Lower leg skin (tissue), 4 donors: Measurements from ENCODE around the gene EBF3. TPM values are rescaled to one million over a fixed set of nuclear protein-coding genes. Genes with fewer than 3 reads are reported as not detected.

Experiments used
- DNase-seq, 2 donors: peaks; one replicate each; pipeline ENCODE4 v3.0.0-alpha.2; 2019; ENCODE audit warnings: low spot score in 2 of 2
- H3K4me3 ChIP-seq: fragments of 200-600 bp; sonication (generic); 2 replicates; pipeline ENCODE4 v1.5.1; 2017; ENCODE audit warnings: mild to moderate bottlenecking, low read depth; ENCODE audit not compliant: poor library complexity, severe bottlenecking
- POLR2A ChIP-seq, 2 donors: fragments of 450-650 bp; IDR thresholded peaks; one replicate each; pipeline ENCODE4 v1.6.1; 2016 to 2017; ENCODE audit warnings: antibody characterized with exemption in 2 of 2, mild to moderate bottlenecking in 1 of 2, moderate library complexity in 1 of 2
- WGBS, 2 donors: methylation state at CpG; one replicate each; pipeline ENCODE4 v1.1.5; 2018; 5-methylcytosine and 5-hydroxymethylcytosine counted together
- intact Hi-C: fragments of 100-400 bp; cut with DNase I; formaldehyde crosslinking; loops from one replicate; pipeline ENCODE4 v1.15.0; 2023; ENCODE audit warnings: low total_unique reads
- total RNA-seq, 4 donors: library from RNA; depleted of rRNA; stranded (reverse); fragments of >200 nt; gene quantifications; one replicate each; pipeline ENCODE4 v1.1.0, GENCODE V29; 2016
- TF ChIP-seq, protein P1 (sequence below), 3 donors: fragments of 450-650 bp; IDR thresholded peaks; one replicate each; pipeline ENCODE4 v1.5.1; 2016; ENCODE audit warnings: antibody characterized with exemption in 3 of 3, mild to moderate bottlenecking in 3 of 3, moderate library complexity in 2 of 3

EBF3 gene
- total RNA-seq, 4 donors from 2014 or later = 0.80 to 8.5 (median 2.4) TPM

- no peak overlapping the region for H3K4me3 ChIP-seq
- TF ChIP-seq POLR2A (IDR thresholded peaks at IDR 0.05) = no peak
- TF ChIP-seq, protein P1, sequence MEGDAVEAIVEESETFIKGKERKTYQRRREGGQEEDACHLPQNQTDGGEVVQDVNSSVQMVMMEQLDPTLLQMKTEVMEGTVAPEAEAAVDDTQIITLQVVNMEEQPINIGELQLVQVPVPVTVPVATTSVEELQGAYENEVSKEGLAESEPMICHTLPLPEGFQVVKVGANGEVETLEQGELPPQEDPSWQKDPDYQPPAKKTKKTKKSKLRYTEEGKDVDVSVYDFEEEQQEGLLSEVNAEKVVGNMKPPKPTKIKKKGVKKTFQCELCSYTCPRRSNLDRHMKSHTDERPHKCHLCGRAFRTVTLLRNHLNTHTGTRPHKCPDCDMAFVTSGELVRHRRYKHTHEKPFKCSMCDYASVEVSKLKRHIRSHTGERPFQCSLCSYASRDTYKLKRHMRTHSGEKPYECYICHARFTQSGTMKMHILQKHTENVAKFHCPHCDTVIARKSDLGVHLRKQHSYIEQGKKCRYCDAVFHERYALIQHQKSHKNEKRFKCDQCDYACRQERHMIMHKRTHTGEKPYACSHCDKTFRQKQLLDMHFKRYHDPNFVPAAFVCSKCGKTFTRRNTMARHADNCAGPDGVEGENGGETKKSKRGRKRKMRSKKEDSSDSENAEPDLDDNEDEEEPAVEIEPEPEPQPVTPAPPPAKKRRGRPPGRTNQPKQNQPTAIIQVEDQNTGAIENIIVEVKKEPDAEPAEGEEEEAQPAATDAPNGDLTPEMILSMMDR (IDR thresholded peaks at IDR 0.05) = no peak
- 27 to 42% methylated on average over 43 to 52 of the region's 60 CpGs for WGBS, 2 donors
- intact Hi-C loops = no loop called here
- DNase-seq = no peak
These were observed 3.0 kb upstream of the EBF3 start for GRCh38 chr10:129966889-129967578.

GRCh38 chr10:129966370-129966888 lies 2.4 kb upstream of the EBF3 start:
- no peak overlapping the region for H3K4me3 ChIP-seq
- intact Hi-C loops = no loop called here
- no peak for TF ChIP-seq POLR2A (IDR thresholded peaks at IDR 0.05)
- TF ChIP-seq, protein P1 (IDR thresholded peaks at IDR 0.05) = no peak
- WGBS, 2 donors = 24 to 35% methylated on average over 16 of the region's 16 CpGs
- DNase-seq = no peak

DNA sequence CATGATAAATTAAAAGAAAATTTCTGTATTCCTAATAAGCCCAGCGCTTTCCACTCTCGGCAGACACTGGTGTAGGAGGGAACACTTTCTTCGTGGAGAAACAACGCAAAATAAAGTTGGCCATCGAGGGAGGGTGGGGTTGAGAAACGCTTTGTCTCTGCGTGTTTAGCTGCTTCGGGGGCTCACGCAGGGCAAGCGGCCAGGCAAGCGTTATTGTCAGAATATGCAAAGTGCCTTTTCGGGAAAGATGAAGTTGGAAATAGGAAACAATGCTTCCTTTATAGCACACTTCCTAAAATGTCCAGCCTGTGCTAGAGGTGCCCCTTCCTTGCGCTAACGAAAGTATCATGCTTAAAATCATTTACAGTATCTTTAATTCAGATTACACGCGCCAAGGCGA lies 1.9 kb upstream of the EBF3 start:
- intact Hi-C loops = no loop called here
- DNase-seq = no peak
- no peak for TF ChIP-seq POLR2A (IDR thresholded peaks at IDR 0.05)
- TF ChIP-seq, protein P1 (IDR thresholded peaks at IDR 0.05) = no peak
- H3K4me3 ChIP-seq = no peak overlapping the region
- 21 to 22% methylated on average over 17 of the region's 17 CpGs for WGBS, 2 donors

DNA sequence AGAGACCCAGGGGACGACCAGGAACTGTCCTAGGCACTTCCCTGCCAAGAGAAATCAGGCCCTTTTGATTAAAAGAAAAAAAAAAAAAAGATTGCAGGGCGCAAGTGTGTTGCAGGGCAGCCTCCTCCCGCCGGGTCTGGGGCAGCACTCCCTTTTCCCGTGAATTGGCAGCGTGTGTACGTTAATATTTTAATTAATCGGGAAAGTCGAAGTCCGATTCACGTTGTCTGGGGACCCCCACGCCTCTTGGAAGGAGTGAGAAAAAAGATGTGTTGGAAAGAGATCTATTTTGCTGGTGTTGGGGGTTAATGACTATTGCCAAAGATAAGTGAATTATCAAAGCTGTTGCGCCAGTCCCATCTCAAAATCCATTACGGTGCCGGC lies 1.3 kb upstream of the EBF3 start:
- intact Hi-C loops = no loop called here
- WGBS, 2 donors = 11% methylated on average over 15 of the region's 15 CpGs
- DNase-seq = no peak
- H3K4me3 ChIP-seq = no peak overlapping the region
- TF ChIP-seq POLR2A (IDR thresholded peaks at IDR 0.05) = no peak
- TF ChIP-seq, protein P1 (IDR thresholded peaks at IDR 0.05) = no peak

- DNase-seq = peak; percentile 18 to 87
- no peak overlapping the region for H3K4me3 ChIP-seq
- intact Hi-C loops = no loop called here
- TF ChIP-seq POLR2A (IDR thresholded peaks at IDR 0.05) = no peak
- 5 to 6% methylated on average over 53 to 68 of the region's 82 CpGs for WGBS, 2 donors
These were observed 744 bp upstream of the EBF3 start for GRCh38 chr10:129964611-129965424.
